ENCODE data around the gene NR1I2.

DNA sequence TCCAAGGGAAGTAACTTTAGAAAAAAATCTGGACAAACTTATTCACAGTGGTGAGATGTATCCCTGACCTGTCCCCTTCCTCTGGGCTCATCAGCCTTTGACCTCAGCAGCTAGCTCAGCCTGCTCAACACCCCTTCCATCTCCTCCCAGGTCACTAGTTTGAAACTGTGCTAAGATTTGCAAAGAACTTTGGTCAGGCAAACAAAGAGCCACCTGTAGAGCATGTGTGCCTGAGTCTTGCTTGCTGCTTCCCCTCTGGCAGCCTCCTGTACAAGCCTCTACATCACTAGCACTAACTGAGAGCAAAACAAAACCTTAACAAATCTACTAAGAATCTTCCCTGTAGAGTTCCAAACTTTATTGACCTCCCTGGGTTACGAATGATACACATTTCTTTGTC lies 43.9 kb downstream of the NR1I2 start:
- no peak for TF ChIP-seq EZH2 (IDR thresholded peaks at IDR 0.05)
- TF ChIP-seq POLR2A (IDR thresholded peaks at IDR 0.05; ENCODE audit: borderline replicate concordance, extremely low read depth, insufficient read depth, insufficient read length), result no peak
- TF ChIP-seq, protein P1, sequence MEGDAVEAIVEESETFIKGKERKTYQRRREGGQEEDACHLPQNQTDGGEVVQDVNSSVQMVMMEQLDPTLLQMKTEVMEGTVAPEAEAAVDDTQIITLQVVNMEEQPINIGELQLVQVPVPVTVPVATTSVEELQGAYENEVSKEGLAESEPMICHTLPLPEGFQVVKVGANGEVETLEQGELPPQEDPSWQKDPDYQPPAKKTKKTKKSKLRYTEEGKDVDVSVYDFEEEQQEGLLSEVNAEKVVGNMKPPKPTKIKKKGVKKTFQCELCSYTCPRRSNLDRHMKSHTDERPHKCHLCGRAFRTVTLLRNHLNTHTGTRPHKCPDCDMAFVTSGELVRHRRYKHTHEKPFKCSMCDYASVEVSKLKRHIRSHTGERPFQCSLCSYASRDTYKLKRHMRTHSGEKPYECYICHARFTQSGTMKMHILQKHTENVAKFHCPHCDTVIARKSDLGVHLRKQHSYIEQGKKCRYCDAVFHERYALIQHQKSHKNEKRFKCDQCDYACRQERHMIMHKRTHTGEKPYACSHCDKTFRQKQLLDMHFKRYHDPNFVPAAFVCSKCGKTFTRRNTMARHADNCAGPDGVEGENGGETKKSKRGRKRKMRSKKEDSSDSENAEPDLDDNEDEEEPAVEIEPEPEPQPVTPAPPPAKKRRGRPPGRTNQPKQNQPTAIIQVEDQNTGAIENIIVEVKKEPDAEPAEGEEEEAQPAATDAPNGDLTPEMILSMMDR (IDR thresholded peaks at IDR 0.05 in 2 of 3, conservative IDR thresholded peaks at IDR 0.05 in 1 of 3; ENCODE audit: borderline replicate concordance in 1 of 3, insufficient read depth in 1 of 3, low read depth in 2 of 3, low read length in 2 of 3), result no peak

Data from HCT116 (cell line).